IPS-NIHi7 (cell line): Measurements from ENCODE around the gene KCNC4.

Experiments used
- DNase-seq: peaks from one replicate; pipeline ENCODE4 v3.0.0; 2012; ENCODE audit warnings: mixed read lengths; ENCODE audit errors: extremely low spot score

KCNC4 gene

GRCh38 chr1:110209715-110210603, at the start of gene KCNC4:
TSS of gene KCNC4 (plus strand) at chr1:110210314. CDS start at chr1:110211500, 1,186 bp downstream.
- DNase-seq = peak; percentile 88

- DNase-seq = no peak
Observed at GRCh38 chr1:110160538-110161100, 49.5 kb upstream of the KCNC4 start.

DNA sequence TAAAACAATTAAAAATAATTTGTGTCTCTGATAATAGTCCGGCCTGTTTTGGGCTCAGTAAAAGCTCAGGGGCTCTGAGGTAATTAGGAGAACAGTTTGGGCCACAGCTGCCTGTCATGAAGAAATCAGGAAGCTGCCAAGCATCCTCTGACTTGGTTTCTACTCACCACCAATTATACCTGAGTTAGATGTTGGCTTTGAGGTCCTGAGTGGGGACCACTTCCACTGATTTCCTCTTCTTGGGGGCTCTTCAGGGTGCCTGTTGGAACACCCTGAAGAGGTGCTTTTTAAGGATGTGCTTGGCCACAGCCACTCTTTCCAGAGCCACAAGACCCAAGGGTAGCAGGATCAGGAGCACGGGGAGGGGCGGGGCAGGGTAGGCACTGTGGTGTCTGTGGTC, 48.9 kb upstream of the KCNC4 start:
- DNase-seq = no peak

GRCh38 chr1:110161849-110162248, 48.3 kb upstream of the KCNC4 start:
- DNase-seq = no peak

- no peak for DNase-seq
Observed at GRCh38 chr1:110163591-110163990, 46.5 kb upstream of the KCNC4 start.

GRCh38 chr1:110164725-110165350, 45.3 kb upstream of the KCNC4 start:
- peak; percentile 41 for DNase-seq

- no peak for DNase-seq
Observed at GRCh38 chr1:110165761-110166231, 44.3 kb upstream of the KCNC4 start.

GRCh38 chr1:110166861-110167260, 43.3 kb upstream of the KCNC4 start:
- DNase-seq = no peak

- no peak for DNase-seq
Observed at GRCh38 chr1:110170766-110171733, 39.1 kb upstream of the KCNC4 start.

DNA sequence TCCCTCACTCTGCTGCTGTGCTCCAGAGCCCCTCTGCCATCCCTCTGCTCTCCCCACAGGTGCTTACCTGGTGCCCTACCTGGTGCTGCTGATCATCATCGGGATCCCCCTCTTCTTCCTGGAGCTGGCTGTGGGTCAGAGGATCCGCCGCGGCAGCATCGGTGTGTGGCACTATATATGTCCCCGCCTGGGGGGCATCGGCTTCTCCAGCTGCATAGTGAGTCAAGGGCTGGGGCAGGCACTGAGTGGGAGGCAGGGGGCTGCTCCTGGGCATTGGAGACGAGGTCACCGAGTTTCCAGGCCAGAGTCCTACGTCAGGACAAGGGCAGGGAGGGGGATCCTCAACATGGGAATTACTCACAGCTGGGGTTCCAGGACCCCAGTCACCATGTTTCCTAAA, 38.1 kb upstream of the KCNC4 start:
- DNase-seq = no peak

DNA sequence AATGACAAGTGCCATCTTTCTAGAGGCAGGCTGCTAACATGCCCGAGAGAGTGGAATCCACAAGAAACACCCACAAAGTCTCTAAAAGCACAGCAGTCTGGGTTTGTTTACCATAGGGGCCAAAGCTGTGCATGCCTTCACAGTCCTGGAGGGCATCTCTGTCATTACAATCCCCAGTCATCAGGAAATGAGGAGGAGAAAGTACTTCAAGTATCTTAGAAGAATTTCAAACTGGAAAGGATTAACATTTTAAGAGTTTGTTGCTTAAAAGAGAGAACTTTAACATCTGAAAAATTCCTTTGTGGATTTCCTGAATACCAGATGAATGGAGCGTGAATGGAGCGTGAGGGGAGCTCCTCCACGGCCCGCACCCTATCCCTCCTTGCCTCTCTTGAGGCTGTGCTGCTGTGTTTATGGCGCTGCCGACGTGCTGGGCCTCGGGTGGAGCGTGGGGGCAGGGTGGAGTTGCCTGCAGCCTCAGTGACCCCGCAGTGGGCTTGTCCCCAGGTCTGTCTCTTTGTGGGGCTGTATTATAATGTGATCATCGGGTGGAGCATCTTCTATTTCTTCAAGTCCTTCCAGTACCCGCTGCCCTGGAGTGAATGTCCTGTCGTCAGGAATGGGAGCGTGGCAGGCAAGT, 36.5 kb upstream of the KCNC4 start:
- DNase-seq = peak; percentile 47

- no peak for DNase-seq
Observed at GRCh38 chr1:110174961-110175360, 35.2 kb upstream of the KCNC4 start.

DNA sequence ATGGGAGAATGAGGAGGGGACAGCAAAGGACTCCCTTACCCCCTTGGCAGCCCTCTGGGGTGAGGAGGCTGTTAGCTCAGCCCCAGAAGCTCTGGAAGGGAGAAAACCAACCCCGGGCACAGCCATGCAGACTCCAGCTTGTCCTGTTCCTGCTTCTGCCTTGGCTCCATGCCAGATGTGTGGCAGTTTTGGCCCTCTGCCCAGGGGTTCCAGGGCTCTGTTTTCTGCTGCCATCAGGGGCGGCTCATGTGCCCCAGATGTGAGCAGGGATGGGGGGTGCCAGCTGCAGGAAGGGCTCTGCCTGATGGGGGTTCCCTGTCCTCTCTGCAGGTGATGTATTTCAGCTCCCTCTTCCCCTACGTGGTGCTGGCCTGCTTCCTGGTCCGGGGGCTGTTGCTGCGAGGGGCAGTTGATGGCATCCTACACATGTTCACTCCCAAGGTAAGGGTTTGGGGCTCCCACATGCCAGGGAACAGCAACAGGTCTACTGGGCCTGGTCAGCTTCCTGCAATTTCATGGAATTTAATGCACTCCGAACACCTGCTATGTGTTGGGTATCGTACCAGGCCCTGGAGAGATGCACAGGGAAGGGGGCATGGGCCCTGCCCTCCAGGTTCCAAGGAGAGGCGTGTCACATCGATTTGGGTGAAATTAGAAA, 33.7 kb upstream of the KCNC4 start:
- DNase-seq = no peak

DNA sequence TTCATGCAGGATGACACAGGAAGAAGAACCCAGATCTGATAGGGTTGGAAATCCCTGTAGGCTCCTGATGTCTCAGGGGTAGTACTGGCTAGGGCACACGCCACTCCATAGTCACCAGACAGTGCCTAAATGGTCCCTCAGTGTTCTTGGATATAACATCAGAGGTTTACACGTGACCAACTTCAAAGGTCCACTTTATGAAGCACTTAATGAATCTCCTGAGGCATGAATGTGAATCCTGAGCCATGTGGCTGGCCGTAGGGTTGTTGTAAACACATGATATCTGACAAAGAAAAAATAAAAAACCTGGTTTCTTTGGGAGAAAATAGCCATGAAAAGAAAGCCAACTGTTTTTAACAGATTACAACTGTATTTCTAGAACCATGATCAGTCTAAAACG, 32.3 kb upstream of the KCNC4 start:
- no peak for DNase-seq

DNA sequence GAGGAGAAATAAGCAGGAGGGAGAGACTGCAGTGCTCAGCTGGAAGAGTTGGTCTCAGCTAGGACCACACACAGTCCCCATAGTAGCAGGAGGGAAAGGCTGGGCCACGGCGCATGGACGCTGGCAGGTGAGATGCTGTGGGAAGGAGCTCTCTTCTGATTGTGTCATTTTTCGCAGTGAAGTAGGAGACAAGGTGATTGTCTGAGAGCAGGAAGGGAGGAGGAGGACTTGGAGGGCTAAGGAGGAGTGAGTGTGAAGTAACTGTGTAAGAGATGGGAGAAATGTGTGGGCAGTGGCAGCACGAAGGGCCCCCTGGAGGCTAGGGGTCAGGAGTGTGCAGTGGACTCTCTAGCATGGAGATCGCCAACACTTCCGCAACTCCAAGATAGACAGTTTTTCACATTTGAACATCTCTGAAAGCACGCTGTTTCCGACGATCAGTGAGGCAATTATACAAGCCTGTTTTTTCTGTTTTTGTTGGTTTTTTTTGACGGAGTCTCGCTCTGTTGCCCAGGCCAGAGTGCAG, 26.4 kb upstream of the KCNC4 start:
- DNase-seq = no peak

GRCh38 chr1:110184446-110184845, 25.7 kb upstream of the KCNC4 start:
- no peak for DNase-seq

DNA sequence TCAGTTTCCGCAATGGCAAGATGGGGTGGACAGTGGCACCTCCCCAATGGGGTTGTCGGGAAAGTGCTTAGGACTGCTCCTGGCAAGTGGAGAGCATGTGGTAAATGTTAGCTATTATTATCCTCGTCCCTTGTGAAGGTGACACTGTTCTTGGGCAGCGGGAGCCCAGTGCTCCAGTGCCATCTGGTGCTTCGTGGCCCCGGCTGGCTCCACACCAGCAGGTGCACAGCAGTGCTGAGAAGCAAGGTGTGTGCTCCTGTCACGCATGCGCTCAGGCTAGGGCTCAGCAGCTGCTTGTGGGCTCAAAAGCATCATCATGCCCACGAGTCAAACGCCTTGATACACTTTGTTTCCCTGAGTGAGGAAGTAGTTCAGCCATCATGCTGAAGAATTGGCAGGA, 24.9 kb upstream of the KCNC4 start:
- no peak for DNase-seq

GRCh38 chr1:110186558-110186957, 23.6 kb upstream of the KCNC4 start:
- no peak for DNase-seq

GRCh38 chr1:110187139-110187890, 22.8 kb upstream of the KCNC4 start:
- DNase-seq = no peak
